GM11168 (cell line): ENCODE results near the gene UXS1.

ENCODE experiments used
- in situ Hi-C: fragments of 300-500 bp; cut with MboI; formaldehyde crosslinking; loops from one replicate; pipeline ENCODE4 v1.12.0; 2022; ENCODE audit warnings: low sequenced_read_pairs; ENCODE audit not compliant: unreplicated experiment

UXS1 gene

DNA sequence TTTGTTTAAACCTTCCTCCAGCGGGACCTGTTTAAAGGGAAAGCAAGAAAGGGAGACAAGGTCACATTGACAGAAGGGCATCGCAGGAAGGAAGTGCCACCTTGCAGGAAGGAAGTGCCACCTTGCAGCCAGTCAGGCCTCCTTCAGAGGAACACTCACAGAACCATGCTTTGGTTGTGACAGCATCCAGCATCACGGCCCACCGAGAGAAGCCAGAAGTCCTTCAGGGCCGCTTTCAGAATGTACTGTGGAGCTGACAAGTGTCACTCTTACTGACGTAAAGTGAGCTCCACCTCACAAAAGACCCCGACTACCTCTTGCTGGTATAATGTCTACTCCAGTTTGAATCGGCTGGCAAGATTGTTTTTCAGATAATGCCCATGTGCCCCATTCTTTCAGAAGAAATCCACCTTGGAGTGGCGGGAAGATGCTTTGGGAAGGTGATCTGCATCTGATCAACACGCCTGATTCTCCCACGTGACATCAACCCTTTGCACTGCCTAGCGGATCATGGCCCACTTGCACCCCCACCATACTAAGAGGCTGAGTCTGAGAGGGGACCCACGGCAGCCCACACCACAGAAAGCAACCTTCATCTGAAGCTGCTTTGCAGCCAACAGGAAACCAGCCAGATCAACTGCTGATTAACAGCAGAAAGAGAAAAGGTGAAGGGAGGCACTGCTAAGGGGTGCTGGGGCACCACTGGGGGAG is 99.8 kb downstream of the UXS1 start:
- in situ Hi-C loops: no loop called here

DNA sequence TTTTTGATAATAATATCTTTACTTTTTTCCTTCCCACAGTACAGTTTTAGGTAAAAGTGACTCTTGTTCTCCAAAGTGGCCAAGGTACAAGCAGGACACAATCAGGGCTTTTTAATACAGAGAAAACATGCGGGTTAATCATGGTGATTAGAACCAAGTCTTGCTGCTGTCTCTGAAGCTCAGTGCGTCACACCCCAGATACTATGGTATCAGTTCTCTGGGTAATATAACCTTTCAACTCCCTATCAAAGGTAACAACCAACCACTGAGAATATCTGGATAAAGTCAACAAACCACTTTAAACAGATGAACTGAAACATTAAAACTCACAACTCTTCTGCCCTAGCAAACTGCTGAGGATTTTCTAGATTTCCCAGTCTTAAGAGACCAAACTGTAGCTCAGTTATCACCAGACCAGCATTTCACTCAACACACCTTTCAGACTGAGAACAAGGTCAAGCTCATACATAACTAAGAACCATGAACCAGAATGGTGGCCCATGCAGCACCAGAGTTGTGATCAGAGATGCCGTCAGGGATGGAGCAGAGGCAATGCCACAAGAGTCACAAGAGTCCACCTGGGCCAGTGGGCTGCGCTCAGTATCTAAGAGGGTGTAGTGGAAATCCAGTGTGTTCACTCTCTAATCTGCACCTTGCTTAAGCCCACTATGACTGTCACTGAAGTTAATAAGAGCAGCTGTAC is 103.0 kb downstream of the UXS1 start:
- in situ Hi-C loops: no loop called here

DNA sequence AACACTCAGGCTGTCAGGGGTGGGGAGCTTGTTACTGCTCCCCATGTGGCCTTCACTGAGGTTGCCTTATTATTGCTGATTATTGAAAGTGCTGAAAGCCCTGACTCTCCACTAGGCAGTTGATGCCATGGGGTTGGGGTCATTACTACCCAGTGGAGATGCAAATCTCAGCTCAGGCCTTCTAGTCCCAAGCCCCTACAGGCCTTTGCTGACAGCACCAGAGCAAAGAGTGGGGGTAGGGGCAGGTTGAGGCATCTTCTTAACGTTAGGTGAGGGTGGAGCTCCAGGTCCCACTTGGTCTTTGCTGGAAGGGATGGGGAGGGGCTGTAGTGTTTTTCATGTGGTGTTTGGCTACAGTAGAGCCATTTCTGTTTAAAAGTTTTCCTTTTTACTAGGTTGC is 104.5 kb downstream of the UXS1 start:
- in situ Hi-C loops: no loop called here

DNA sequence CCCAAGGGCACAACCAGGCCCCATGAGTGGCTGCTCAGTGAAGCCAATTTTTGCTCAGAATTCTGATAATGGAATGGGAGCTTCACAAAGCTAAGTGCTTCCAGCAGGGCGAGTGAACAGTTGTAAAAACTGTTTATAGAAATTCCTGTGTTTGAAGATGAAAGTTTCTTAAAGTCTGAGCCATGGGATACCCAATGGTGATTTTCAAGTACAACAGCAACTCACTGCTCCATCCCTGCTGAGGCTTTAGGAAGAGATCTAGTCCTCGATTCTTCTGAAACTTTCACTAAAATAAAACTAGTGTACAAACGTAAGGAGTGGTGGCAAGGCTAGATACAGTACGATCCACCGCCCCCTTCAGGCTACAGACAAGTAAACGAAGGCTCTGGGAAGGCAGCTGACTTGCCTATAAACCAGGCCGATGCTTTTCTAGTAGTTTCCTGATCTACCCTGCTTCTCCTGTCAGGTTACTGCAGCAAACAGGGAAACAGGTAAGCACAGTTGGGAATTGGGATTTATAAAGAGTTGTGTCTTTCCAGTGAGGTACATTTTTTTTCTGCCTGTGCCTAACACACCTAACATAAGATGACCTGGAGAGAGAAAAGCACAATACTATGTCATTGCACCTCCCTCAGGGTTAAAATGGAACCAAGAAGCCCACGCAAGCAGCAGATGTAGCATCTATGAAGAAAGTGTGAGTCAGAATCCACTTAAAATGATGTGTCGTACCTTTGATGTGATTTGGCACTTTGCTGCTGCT is 108.7 kb downstream of the UXS1 start:
- in situ Hi-C loops: no loop called here

DNA sequence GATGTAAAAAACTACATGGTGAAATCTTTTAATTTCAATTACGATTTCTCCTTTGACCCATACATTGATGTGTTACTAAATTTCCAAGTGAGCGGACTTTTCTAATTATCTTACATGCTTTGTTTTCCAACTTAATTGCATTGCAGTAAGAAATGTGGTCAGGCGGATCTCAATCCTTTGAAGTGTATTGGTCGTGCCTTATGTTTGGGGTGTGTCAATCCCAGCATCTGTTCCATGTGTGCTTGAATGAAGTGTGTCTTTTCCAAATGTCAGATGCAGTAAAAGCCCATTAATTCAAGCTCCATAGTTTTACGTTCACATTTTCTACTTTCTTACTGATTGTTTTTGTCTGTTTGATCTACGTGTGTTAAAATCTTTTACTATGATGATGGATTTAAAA is 113.1 kb downstream of the UXS1 start:
- in situ Hi-C loops: no loop called here

DNA sequence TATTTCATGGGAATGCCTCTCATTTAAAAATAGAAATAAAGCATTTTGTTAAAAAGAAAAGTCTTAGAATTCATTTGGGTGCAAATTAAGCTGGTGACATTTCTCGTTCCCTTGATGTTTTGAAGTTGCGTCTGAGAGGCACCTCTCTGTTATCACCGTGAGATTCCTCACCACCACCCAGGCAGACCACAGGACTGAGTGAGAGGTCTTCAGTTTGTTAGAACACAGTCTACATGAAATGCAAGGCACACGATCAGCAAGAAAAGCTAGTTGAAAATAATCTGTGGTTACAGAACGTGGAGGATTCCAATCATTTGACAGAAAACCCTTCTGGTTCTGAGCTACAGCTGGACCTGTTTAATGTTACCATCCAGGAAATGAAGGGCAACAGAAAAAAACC is 116.0 kb downstream of the UXS1 start:
- in situ Hi-C loops: no loop called here

DNA sequence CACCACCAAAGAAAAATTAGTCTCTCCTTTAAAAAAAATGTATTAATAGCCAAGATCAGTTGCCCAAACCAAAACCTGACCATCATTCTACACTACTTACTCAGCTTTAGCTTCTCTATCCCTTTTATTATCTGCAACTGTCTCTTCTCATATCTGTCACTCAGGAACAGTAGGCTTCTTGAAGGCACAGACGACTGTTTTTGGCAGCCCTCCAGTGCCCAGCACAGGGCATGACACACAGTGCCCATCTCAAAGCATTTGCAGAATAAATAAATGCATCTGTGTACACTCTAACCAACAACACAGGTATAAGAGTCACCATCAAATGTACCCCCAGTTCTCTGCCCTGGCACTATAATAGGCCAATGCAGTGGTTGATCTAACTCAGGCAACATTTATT is 117.2 kb downstream of the UXS1 start:
- in situ Hi-C loops: no loop called here

DNA sequence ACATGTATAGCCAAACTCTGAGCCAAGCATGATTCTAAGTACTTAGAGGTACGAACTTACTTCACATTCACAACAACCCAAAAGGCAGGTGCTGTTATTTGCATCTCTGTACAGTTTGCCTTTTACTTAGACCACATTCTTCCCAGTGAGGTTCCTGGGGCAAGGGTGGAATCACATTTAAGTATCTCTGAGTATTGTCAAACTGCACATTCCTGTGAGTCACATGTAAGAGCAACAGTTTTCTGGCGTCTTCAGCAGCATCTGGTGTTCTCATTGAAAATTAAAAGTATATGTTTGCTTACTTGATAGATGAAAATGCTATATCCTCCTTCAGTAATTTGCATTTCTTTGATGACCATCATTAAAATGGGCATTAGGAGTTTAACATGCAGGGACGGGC is 119.1 kb downstream of the UXS1 start:
- in situ Hi-C loops: no loop called here

DNA sequence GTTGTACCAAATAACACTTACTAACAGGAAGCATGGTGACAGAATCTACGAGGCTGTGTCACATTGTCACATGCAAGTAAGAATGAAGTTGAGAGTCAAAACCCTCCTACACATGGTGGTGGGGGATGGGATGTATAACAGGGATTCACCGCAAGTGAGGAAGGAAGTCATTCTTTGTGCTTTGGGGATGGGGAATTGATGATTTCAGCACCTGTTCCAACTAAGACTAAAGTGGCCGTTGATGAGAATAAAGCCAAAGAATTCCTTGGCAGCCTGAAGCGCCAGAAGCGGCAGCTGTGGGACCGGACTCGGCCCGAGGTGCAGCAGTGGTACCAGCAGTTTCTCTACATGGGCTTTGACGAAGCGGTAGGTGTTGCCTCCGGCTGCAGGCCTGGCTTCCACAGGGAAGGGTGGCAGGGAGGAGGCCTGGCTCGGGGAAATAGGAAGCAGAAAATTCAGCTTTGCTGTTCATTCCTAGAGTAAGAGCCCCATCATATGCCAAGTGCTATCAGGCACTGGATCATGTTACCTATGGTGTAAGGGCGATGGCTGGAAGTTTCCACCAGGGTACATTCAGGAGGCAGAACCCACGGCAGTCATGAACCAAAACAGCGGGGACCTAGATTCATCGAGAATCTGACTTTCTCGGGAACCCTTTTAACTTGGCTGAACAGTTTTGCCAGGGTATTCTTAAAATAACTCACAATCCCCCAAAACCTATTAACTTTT is 120.3 kb downstream of the UXS1 start:
- in situ Hi-C loops: no loop called here

DNA sequence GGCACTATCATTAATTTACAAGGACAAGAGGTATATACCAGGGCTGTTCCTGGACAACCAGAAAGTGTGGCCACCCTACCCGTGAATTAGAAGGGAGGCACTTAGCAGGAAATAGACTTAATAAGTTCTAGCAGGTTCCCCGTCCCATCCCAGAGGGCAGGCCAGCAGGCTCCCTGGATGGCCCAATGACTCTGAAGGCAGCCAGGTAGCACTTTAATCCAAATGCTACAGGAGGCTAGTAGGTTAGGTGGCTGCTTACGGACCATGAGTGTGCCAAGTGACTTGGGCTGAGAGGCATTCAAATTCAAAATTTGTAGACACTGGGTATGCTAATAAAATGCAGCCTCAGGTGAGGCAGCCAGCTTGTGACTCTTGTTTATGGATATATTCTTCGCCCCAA is 123.9 kb downstream of the UXS1 start:
- in situ Hi-C loops: no loop called here

DNA sequence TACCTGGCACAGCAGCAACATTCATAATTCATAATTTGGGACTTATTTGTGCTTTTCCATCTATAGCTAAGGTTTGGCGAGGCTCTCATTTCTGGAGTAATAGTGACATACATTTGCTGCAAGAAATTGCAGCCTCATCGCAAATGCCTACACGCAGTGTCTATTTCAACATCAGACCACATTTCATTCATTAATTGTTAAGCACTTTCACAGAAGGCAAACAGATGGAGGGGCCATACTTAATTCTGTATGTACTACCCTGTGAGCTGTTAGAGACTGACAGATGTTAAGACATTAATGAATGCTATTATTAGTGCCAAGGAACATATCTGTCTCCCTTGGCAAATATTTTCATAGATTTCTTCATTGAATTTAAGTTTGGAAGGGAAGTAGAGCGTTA is 125.7 kb downstream of the UXS1 start:
- in situ Hi-C loops: no loop called here

DNA sequence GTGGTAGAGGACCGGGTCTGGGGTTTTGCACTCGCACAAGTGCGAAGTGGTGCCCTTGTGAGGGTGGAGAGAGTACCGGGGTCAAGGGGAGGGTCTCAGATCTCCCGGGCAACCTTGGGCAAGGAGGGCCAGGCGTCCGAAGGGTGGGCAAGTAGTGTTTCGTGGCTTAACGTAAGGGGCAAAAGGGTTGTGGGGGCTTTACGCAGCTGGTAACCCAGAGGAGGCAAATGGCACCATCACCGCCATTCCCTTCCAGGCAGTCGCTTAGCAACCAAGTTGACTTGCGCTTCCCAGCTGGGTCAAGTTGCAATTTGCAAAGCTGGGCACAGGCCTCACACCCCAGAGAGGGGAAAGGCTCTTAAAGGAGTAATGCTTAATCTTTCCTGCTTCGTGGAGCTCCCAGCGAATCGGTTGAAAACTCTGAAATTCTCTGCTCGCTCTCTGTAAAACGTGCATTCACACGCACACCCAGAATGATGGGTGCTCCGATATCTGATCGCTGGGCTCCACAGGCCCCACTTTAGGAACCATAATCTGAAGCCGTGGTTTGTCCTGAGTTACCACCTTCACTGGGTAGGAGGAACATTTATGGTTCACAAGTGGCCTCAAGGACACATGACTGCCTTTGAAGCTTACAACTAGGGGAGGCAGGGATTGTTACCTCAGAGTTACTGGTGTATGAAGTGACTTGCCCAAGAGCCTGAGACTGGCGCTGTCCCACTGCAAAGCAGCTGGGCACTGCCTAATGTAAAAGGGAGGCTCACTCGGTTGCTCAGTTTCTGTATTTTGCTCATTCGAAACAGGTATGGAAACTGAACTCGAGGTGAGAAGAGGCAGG is 127.9 kb downstream of the UXS1 start:
- in situ Hi-C loops: no loop called here

DNA sequence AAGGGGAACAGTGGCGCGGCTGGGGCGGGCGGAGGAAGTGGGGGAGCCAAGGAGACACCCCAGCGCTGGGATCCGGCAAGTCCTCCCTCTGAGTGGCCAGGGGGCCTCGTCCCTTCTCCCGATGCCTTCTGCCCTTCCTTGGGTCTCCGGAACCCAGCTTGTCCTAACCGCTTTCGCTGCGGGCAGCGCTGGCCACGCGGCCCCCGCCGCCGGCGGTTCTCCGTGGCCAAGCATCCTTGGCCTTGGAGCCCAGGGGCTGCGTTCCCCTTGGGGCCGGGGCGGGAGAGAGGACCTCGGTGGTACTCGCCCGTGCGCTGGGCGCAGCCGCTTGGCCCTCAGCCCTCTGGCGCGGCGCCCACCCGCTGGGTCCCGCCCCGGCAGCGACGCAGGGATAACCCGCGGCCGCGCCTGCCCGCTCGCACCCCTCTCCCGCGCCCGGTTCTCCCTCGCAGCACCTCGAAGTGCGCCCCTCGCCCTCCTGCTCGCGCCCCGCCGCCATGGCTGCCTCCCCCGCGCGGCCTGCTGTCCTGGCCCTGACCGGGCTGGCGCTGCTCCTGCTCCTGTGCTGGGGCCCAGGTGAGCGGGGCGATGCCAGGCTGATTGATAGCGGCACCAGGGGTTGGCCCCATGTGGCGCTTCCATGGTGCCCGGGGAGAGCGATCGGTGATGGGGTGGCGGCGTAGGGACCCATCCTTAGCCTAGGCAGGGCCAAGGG is 128.7 kb downstream of the UXS1 start:
- in situ Hi-C loops: no loop called here

DNA sequence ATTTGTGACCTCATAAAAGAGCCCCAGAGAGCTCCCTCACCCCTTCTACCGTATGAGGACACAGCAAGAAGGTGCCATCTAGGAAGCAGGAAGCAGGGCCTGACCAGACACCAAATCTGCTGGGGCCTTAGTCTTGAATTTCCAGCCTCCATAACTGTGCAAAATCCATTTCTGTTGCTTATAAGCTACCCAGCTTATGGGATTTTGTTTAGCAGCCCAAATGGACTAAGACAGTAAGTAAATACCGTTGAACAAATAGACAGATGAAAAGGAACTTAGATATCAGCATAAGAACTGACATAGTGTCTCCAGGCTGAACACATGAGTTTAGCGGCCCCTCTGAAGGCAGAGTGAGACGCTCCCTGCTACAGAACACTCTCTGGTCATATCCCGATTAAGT is 130.9 kb downstream of the UXS1 start:
- in situ Hi-C loops: no loop called here

DNA sequence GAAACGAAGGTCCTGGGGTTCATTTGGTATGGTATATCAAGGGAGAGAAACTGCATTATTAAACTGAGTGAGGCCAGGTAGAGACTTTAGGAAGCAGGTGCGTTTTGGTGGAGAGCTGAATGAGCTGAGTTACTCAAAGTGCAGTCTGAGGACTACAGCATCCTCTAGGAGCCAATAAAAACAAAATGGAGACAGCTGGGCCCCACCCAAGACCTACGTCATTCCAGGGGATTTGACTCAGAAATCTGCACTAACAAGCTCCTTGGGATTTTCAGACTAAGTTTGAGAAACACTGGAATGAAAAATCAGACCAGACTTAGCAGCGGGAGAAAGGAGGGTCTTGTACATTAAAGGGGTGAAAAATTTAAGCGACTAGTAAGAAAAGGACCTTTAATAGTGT is 131.5 kb downstream of the UXS1 start:
- in situ Hi-C loops: no loop called here

DNA sequence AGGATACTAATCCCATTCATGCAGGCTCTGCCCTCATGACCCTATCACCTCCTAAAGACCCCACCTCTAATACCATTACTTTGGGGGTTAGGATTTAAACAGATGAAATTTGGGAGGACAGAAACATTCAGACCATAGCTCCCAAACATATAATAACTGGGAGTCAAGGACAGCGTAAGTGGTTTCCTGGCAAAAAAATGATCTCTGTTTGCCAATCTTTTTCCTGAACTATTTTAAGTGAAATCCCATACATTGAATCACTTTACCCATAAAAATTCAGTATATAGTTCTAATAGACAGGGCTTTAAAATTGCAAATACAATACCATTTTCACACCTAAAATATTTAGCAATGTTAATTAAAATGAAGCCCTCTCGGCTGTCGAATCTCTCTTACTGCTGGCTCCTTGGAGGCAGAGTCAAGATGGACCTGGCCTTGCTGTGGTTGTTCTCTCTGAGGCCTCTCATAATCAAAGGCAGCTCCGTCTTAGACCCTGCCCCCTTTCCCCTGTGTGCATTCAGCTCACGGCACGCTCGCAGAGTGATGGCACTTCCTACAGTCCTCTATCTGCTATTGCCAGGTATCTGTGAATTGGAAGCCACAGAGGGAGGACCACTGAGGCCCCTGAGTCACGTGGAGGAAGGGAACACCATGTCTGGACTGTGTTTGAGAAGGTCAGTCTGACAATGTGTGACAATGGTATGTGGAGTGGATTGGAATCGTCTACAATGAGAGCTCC is 132.3 kb downstream of the UXS1 start:
- in situ Hi-C loops: no loop called here

DNA sequence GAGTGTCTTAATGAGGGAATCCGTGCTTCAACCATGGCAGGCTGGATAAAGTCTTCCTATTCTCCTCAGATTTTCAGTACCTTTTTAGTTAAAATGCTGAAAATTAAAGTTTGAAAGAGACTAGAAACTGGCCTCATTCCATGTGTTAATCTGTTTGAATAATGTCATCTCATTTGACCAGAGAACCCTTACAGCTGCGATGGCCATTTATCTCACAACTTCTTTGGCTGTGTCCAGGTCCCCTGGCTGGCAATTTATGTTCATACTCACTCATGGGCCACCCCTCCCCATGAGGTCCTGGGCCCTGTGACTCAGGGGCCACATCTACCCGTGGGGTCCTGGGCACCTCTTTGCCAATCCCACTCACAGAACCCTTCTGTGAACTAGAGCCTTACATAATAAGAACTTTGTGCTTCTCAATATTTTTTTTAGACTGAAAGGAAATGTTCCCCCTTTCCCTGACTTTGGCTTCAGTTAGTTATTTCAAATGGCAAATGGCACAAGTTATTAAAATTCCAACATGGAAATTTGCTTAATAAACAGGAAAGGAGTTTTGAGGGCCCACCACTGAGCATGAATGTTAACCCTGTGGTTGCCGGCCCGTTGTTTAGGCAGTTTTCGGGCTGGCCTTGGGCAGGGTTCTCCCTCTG is 134.6 kb downstream of the UXS1 start:
- in situ Hi-C loops: no loop called here

DNA sequence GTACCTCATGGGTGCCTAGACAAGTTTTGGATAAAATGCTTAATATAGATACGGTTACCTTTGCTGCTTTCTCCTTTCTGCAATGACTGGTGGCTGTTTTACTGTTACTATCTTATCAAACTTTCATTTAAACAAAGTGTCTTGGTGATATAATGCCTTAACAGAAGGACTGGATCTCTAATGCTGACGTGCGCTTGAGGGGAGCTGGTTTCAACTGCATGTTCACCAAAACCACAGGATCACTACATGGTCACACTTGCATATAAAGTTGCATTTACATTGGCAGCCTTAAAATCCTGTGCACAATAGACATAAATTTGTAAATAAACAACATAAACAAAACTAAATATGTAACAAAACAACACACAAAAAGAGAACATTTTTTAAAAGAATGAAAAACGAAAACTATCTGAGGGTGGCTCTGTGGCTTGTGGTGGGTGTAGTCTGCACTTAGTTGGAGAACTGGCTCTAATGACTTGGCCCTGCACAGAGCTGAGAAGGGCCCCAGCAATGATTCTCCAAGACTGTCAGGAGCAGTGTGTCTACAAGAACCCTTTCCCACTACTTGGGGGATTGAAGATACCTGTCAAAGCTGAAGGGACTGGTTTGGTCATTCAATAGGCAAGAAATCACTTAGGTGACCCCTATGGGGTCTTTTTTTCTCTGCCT is 135.5 kb downstream of the UXS1 start:
- in situ Hi-C loops: no loop called here
